Measurements from ENCODE around the gene ECI1.

GRCh38 chr16:2223221-2223941 is 28.0 kb downstream of the ECI1 start, which contains the start of gene E4F1:
- no peak for TF ChIP-seq EZH2phosphoT487 (IDR thresholded peaks at IDR 0.05; ENCODE audit: low read length)
- TF ChIP-seq, protein P1, sequence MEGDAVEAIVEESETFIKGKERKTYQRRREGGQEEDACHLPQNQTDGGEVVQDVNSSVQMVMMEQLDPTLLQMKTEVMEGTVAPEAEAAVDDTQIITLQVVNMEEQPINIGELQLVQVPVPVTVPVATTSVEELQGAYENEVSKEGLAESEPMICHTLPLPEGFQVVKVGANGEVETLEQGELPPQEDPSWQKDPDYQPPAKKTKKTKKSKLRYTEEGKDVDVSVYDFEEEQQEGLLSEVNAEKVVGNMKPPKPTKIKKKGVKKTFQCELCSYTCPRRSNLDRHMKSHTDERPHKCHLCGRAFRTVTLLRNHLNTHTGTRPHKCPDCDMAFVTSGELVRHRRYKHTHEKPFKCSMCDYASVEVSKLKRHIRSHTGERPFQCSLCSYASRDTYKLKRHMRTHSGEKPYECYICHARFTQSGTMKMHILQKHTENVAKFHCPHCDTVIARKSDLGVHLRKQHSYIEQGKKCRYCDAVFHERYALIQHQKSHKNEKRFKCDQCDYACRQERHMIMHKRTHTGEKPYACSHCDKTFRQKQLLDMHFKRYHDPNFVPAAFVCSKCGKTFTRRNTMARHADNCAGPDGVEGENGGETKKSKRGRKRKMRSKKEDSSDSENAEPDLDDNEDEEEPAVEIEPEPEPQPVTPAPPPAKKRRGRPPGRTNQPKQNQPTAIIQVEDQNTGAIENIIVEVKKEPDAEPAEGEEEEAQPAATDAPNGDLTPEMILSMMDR (IDR thresholded peaks at IDR 0.05; ENCODE audit: low read length) = no peak
